Measurements from ENCODE around the gene PLEKHA1.

The PLEKHA1 gene

DNA sequence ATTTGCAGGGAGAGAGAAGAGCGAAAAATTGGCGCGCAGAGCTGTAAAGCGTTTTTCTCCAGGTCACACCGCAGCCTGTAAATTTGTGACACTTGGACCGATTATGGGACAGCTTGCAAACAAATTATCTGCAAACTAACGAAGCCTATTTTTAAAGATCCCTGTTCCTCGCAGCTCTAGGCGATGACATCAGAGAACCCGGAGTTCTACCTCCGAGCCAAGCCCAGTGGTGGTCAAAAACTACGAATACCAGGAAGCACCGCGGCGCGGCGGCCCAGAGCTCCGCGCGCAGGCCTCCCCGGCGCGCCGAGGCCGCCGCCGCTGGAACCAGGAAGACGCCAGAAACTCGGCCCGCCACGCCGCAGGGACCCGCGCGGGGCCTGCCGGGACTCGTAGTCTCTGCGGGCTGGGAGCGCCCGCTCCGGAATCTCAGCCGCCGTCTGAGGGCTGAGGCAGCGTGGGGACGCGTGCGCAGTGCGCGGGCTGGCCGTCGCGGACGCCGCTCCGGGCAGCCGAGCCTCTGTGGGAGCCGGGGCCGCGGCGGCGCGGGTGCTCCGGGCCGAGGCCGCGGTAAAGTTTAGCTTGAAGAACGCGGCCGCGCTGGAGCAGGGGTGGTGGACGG is at the start of gene PLEKHA1:
PLEKHA1 (plus strand) TSS at position 472 of the 622 bp plus-strand sequence. CDS start 18,493 bp downstream, outside the sequence.
- peak; percentile 65 to 97 (median 93) for DNase-seq

DNA sequence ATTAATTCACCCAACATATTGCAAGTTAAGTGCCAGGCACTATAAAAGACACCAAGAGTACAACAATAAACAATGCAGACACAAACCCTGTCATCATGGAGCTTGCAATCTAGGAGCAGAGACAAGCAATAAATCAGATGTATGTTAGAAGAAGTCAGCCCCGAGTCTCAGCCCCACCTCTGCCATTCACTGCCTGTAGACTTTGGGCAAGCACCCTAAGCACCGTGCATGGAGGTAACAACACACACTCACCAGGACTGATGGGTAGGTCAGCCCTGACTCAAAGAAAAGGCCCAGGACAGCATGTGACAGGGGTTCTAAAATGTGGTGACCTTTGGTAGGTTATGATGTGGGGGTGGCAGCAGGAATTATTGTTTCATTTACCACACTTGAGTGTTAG is 49.3 kb upstream of the PLEKHA1 start:
- no peak for DNase-seq

DNA sequence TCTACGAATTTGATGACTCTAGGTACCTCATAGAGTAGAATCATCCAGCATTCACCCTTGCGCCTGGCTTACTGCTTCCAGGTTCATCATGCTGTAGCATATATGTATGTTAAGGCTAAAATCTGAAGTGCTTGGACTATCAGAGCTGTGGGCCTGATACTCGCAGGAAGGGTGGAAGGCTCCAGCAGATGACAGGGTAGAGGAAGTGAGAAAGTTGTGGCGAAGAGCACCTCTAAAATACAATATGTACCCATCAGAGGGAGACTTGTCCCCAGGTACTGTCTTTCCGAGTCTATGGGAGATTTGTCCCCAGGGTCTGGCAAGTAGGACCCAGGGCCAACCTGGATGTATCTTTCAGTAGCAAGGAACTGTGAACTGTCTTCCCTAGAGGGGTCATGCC is 48.1 kb upstream of the PLEKHA1 start:
- no peak for DNase-seq

- no peak for DNase-seq
Observed at GRCh38 chr10:122326806-122327205, 47.7 kb upstream of the PLEKHA1 start.

- DNase-seq, result no peak
Observed at GRCh38 chr10:122327237-122328206, 47.0 kb upstream of the PLEKHA1 start.

DNA sequence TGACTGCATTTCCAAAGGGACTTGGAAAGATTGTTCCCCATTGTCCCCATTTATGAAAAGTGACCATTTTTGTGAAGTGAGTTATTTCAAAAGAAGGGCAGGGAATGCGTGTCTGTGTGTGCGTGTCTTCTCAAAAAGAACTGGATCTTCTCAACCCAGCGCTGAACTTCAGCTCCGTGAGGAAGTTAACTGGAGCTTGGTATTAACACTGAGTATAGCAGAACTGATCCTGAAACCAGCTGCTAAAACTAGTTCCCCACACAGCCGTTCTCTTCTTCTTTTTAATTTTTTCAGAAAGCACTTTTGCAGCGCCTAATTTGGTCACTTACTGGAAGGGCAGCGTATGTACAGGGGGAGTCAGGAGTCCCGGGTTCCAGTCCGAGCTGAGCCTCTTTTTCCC is 45.8 kb upstream of the PLEKHA1 start:
- DNase-seq, result no peak

DNA sequence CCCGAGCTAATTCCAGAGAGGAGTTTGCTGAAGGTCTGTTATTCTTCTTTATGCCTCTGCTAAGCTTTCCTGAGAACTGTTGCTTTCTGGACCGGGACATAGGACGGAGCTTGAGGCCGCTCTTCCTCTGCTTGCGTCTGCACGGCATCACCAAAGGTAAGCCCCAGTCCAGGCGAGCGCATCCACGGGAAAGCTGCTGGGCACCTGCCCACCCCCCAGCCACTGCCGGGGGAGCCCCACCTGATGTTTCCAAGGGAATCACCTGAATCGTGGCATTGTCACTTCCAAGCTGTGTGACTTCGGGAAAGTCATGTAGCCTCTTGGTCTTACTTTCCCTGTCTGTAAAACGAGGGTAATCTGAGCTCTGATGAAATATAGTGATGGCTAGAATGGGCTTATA is 45.1 kb upstream of the PLEKHA1 start:
- no peak for DNase-seq

DNA sequence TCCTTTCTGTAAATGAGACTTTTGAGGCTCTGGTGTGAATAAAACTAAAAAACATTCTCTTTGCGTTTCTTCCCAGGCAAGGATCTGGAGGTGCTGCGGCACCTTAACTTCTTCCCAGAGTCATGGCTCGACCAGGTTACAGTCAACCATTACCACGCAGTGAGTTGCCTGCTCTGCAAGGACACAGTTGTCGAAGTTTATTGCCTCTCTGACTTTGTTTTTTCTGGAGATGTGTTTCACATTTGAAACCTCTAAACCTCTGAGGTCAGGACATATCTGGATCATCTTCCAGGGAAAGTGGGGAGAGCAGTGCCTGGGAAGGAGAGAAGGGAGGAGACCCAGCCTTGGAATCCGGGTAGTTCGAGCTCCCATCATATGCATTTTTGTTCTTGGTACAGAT is 43.4 kb upstream of the PLEKHA1 start:
- no peak for DNase-seq

DNA sequence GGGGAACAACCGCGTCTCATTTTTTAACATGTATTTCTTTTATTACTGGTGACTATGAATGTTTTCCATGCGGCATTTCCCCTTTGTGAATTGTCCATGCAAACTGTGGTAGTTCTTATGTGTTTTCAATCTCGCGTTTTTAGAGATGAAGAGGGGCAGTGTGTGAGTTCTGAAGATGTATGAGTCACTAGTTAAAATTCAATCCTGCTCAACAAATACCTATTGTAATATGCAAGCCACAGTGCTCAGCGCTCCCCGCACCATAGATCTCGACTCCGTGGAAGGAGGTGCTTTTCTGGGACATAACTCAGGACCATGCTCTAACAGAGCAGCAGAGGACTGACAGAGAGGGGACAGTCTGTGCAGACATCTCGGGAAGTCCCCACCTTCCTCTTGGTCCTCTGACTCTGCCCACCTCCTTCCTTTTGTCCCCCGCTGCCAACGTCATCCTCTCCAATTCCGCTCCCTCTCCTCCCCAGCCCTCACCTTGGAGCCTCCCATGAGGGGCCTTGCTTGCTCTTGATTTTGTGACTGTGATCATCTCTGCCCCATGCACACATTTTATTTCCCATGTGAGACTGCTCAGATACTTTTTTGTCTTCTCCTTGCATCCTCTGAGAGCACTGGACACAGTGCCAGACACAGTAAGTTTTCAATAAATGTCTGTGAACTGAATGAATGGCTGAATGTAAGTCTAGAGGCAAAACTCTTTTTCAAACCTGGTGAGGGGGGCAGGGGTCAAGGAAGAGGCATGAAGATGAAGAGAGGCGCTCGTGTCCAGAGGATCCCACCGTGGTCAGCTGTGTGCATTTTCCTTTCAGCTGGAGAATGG is 42.7 kb upstream of the PLEKHA1 start:
- peak in 22 of 58 donors; percentile 13 to 73 (median 42) for DNase-seq

DNA sequence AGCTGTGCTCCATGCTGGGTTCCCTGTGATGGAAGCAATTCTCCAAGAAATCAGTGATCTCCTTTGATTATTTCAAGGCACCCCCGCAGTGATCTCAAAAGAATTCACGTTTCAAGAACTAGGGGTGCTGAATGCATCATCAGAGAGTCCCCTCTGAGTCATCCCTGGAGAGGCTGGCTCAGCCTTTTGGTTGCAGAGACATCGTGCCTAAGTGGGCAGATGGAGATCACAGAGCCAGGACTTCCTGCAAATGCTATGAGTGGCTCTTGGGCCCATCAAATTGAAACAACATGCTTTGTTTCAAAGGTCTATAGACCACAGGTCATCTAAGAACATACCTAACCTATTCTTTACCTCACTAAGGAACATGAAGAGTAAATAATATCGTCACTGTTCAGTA is 41.5 kb upstream of the PLEKHA1 start:
- DNase-seq, result no peak

- no peak for DNase-seq
Observed at GRCh38 chr10:122336332-122336731, 38.2 kb upstream of the PLEKHA1 start.

DNA sequence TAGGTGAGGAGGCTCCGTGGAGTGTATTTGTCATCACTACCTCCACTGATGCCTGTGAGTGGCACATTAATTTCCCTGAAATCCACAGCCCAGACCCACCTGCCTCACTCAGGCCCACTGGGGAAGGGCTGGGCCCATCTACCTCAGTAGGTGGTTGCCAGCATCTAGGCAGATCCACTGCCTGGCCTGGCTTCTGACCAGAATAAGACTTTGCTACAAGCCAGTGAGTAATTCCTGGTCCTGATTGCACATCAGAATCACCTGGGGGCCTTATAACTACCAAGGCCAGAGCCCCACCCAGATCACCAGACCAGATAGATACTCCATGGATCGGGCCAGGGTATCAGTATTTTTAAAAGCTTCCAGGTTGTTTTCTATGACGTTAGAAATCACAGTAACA is 37.5 kb upstream of the PLEKHA1 start:
- no peak for DNase-seq

DNA sequence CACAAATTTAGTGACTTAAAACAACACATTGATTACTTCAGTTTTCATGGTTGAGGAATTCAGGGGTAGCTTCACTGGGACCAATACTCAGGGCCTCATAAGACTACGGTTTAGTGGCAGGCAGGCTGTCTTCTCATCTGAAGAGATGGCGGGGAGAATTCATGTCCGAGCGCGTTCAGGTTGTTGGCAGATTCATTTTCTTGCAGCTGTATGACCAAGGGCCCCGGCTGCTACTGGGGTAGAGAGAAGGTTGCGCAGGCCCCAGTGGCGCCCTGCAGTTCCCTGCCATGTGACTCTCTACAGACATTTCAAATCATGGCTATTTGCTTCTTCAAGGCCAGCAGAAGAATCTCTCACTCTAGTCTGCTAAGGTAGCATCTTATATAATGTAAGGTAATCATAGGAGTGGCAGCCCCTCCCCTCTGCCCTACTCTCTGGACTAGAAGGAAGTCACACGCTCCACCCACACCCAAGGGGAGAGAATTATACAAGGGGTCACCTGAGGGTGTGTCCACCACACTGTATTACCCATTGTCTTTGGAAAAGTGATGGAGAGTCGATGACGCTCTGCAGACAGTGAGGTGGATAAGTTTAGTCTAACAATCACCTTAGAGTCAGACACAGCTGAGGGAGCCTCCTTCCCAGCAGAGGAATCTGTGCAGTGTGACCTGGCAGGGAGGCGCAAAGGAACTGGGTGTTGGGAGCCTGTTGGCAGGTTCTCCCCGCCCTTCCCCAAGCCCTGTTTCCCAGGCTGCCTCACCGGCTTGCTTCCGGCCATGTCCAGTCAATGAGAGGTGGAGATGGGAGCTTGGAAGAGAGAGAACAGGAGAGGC is 35.7 kb upstream of the PLEKHA1 start:
- DNase-seq, result no peak

- no peak for DNase-seq
Observed at GRCh38 chr10:122341141-122341810, 33.2 kb upstream of the PLEKHA1 start.

GRCh38 chr10:122342293-122343134 is 32.0 kb upstream of the PLEKHA1 start:
- peak in 35 of 58 donors; percentile 3 to 70 (median 29) for DNase-seq

DNA sequence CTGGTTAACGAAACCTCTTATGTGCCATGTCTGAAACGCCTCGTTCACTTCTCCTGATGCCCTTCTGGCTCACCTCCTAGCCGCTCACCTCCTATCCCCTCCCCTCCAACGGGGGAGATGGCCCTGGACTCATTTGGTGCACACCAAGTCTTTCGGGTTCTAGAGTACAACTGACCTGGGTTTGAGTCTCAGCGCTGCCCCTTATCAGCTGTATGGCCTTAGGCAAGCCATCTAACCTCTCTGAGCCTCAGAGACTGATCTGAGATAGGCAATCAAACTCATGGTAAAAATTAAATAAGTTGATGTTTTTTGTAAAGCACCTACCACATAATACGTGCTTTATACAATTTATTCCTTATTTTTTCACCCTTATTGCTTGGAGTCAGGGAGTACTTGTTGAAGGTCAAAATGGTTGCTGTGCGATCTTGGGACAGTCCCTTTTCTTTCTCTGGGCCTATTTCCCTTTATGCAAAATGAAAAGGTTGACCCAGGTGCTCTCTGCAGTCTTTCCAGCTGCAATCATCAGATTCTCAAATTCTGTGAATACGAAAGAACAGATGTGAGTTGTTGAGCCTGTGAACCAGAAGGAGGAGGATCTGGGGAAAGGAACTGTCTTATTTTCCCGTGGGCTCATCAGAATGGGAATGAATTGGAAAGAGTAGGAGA is 31.2 kb upstream of the PLEKHA1 start:
- no peak for DNase-seq

- no peak for DNase-seq
Observed at GRCh38 chr10:122343936-122344335, 30.6 kb upstream of the PLEKHA1 start.

GRCh38 chr10:122344741-122345258 is 29.7 kb upstream of the PLEKHA1 start:
- DNase-seq, result peak in 16 of 58 donors; percentile 4 to 64 (median 26)

All from anterior cingulate cortex (tissue), 58 donors.